NCI-H2171 treated with DMSO at 0.1 percent for 48 hours (cell line): ENCODE data around the gene KLHL29.
A peak's percentile ranks its signal among the peaks of the same experiment; 100 is the strongest.

Source experiments
- DNase-seq: peaks from one replicate; lab custom pipeline; 2025; lab: John Stamatoyannopoulos, UW

KLHL29 gene

GRCh38 chr2:23616630-23617029, 231.7 kb downstream of the KLHL29 start:
- DNase-seq, result no peak

- peak; percentile 75 for DNase-seq
Measured at GRCh38 chr2:23617167-23617810, 232.3 kb downstream of the KLHL29 start.

DNA sequence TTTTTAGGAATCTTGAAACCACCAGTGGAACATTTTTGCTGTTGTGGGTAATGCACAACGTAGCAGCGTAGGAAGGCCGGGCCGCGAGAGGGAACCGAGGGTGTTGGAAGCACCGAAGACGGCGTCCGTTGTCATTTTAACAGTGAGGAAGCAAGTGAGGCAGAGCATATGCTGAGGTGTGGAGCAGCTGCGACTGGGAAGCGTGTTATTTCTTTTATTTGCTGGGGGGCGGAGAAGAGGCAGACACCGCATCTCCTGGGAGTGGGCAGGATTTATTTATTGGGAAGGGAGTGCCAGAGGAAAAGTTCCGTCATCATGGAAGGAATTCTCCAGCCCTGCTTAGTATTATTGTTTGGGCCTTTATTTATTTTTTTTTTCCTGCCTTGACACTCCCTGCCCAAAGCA, 232.8 kb downstream of the KLHL29 start:
- peak; percentile 85 for DNase-seq

- DNase-seq, result no peak
Measured at GRCh38 chr2:23618265-23618664, 233.3 kb downstream of the KLHL29 start.

GRCh38 chr2:23618794-23619530, 234.0 kb downstream of the KLHL29 start:
- DNase-seq, result peak; percentile 51

DNA sequence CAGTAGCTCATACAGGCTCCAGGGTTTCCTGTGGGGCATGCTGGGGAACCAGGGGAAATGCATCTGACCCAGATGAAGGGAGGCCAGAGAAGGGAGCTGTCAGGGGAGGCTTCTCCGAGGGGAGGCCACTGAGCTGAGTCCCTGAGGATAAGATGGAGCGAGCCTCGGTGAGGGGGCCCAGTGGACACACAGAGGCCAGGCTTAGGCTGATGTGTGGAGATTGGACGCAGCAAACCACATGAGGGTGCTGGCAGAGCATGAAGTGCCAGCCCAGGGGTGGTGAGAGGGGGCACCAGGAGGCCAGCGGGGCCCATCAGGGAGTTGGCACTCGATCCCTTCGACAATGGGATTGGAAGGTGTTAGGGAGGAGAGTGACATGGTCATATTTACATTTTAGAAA, 235.0 kb downstream of the KLHL29 start:
- no peak for DNase-seq

- peak; percentile 83 for DNase-seq
Measured at GRCh38 chr2:23620841-23621341, 235.9 kb downstream of the KLHL29 start.

DNA sequence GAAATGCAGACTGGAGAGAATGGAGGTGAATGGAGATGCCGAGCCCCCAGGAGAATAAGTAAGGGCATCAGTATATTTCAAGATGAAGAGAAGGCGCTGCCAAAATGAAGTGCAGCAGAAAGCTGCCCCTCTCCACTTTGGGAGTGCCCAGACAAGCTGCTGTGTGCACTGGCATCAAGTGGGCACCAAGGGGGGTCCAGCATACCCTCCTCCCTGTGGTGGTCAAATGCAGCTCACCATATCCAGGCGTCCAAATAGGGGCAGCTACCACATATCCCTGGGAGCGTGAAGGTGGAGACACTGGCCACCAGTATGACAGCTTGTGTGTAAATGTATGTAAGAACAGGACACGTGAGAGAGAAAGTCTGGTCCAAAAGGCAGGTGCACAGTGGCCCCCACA, 236.6 kb downstream of the KLHL29 start:
- DNase-seq, result peak; percentile 41

GRCh38 chr2:23622466-23622865, 237.5 kb downstream of the KLHL29 start:
- DNase-seq, result peak; percentile 55

GRCh38 chr2:23622966-23623675, 238.1 kb downstream of the KLHL29 start:
- no peak for DNase-seq

DNA sequence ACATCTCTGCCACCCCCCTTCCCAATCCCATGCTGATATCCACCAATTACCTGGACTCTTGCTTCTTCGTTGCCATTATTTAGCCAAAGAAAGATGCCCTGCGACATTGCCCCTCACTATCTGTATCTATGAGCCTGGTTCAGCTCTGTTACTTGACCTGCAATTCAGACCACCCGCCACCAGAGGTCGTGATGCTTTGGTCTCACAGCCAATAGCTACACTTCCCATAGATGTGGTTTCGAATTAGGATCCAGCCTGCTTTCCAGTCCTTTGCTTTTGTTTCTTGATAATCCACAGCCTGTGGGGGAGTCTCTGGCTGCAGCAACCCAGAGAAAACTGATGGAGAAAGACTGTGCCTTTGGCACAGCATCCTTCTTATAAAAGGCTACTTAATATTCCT, 239.4 kb downstream of the KLHL29 start:
- DNase-seq, result peak; percentile 10

DNA sequence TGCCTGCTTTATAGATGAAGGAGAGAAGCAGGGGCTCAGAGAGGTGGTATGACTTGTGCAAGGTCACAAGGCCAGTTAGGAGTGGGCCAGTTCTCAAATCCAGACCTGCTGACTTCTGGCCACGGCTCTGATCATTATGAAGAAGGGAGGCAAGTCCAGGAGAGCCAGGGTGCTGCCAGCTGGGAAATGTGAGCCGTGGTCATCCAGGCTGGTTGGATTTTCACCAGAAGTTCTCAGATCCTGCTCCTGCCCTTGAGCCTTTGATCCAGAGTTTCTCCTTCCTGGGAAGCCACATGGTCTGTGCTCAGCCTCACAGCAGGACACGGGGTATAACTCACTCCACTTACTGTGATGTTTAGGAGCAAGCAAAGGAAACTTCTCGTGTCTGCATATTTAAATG, 239.9 kb downstream of the KLHL29 start:
- no peak for DNase-seq

DNA sequence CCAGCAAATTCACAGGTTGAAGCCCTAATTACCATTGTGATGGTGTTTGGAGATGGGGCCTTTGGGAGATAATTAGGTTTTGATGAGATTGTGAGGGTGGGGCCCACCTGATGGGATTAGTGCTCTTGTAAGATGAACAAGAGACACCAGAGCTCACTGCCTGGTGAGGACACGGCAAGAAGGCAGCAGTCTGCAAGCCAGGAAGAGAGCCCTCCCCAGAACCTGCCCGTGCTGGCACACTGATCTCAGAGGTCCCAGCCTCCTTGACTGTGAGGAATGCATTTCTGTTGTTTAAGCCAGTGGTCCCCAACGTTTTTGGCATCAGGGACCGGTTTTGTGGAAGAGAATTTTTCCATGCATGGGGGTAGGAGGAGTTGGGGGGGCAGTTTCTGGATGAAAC, 240.7 kb downstream of the KLHL29 start:
- no peak for DNase-seq

GRCh38 chr2:23626701-23627230, 241.8 kb downstream of the KLHL29 start:
- peak; percentile 41 for DNase-seq

GRCh38 chr2:23627236-23628009, 242.4 kb downstream of the KLHL29 start:
- no peak for DNase-seq

- no peak for DNase-seq
Measured at GRCh38 chr2:23628926-23629771, 244.2 kb downstream of the KLHL29 start.

DNA sequence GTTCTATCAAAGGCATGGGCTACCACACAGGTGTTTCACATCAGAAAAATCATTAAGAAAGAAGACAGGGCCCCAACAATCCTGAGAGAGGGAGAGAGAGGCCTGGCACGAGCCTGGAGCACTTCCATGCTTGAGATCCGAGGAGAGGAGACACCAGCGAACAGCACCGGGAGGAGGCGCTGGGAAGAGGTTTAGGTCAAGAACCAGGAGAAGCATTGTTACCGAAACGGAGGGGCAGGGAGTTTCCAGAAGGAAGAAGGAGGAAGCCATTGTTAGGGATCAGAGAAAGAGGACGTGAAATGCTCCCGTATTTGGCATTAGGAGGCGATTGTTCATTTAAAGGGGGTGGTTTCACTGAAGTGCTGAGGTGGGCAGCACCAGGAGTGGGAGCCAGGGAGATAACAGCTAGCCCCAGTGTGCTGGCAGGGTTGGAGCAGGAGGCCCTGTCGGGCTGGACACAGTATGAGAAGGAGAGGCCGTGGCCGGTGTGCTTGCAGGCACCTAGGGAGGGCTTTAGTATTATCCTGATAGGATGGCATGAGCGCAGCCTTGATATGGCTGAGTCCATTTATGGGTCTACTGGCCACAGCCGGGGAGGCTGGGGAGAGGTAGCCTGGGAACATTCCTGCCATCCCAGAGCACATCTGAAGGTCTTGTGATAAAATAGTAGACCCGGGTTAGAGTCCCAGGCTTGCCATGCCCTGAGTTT, 244.9 kb downstream of the KLHL29 start:
- DNase-seq, result no peak

DNA sequence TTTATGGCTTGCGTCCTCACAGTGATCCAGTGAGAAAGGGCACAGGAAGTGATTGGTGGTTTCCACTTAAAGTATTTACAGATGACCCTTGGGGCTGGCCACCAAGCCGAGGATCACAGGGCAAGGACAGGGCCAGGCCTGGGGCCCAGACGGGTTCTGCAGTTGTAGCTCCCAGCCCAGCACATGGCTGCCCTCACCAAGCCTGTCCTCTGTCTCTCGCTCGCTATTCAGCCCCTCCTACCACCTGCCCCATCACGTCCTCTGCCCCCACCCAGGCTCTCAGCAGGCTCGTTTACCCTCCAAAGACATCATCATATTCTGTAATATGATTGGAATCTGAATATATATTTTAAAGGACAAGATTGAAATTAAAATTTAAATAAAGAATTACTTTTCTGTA, 246.0 kb downstream of the KLHL29 start:
- DNase-seq, result no peak

- no peak for DNase-seq
Measured at GRCh38 chr2:23631389-23631788, 246.4 kb downstream of the KLHL29 start.

GRCh38 chr2:23632386-23632785, 247.4 kb downstream of the KLHL29 start:
- no peak for DNase-seq
